T follicular helper cell (primary cell): ENCODE results near the gene GOT1.

Experiments used
- DNase-seq: peaks from one replicate; pipeline ENCODE4 v3.0.0-alpha.2; 2020; ENCODE audit warnings: low read depth
- total RNA-seq, 2 experiments: gene quantifications; one replicate each; lab custom pipeline; 2026; lab: John Stamatoyannopoulos, UW

The GOT1 gene
- total RNA-seq, result 23.5 to 93.7 reads per million in 2 experiments

GRCh38 chr10:99430451-99431189 is at the start of gene GOT1:
Gene GOT1 (minus strand): TSS chr10:99430624. CDS start chr10:99430565, 59 bp downstream.
- peak; percentile 89 for DNase-seq

GRCh38 chr10:99470327-99470726 is 39.9 kb upstream of the GOT1 start:
- DNase-seq, result no peak

- DNase-seq, result no peak
Measured at GRCh38 chr10:99467236-99467999, 37.0 kb upstream of the GOT1 start.

DNA sequence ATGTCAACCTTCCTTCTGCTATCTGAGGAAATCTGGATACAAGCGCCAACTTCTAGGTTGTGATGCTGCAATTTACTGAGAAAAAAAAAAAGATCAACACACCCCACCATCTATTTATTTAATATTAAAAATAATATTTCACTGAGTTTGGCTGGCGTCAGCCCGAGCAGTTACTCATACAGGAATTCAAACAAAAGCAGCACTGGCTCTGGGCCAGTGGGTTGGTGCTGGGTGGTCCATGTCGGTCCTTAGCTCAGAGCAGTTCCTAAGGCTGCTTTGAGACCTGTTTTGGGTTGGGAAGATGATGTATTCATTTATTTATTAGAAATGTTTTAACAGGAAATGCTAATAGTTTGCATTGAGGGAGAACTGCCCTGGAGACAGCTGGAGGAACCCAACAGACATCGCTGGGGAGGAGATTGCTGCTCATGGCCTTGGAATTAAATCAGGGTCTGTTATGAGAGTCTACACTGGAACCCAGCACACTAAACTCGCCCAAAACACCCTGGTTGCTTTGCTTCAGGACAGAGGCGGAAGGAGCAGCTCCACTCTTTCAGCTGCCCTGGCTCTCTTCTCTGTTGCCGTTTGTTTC is 36.3 kb upstream of the GOT1 start:
- no peak for DNase-seq

DNA sequence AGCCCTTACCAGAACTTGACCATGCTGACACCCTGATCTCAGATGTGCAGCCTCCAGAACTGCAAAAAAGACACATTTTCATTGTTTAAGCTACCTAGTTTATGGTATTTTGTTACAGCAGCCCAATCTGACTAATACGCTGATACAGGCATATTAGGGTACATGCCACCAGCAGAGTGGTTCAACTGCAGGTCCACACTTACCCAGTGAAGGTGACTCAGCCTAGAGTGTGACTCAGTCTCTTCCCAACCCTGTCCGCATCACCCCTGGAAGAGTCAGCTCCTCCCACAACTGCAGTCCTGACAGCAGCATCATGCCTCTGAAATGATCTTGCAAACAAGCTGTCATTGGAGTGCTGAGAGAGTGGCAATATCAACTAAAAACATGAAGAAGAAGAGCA is 30.8 kb upstream of the GOT1 start:
- no peak for DNase-seq

GRCh38 chr10:99460070-99460469 is 29.6 kb upstream of the GOT1 start:
- no peak for DNase-seq

DNA sequence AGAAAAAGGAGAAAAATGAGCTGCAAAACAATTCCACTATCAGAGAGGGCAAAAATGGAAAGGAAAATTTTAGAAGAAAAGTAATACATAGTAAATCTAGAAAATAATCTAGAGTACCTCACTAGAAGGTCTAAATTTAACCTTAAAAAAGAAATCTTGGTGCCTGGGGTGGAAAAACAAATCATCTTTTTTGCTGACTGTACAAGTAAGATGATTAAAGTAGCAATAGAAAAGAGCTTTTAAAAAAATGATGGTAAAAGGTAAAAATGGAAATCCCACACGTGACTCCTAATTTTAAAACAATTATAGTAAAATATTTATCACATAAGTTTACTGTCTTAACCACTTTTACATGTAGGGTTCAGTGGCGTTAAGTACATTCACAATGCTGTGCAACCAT is 28.8 kb upstream of the GOT1 start:
- no peak for DNase-seq

GRCh38 chr10:99457813-99458212 is 27.4 kb upstream of the GOT1 start:
- no peak for DNase-seq

GRCh38 chr10:99456931-99457288 is 26.5 kb upstream of the GOT1 start:
- DNase-seq, result no peak

DNA sequence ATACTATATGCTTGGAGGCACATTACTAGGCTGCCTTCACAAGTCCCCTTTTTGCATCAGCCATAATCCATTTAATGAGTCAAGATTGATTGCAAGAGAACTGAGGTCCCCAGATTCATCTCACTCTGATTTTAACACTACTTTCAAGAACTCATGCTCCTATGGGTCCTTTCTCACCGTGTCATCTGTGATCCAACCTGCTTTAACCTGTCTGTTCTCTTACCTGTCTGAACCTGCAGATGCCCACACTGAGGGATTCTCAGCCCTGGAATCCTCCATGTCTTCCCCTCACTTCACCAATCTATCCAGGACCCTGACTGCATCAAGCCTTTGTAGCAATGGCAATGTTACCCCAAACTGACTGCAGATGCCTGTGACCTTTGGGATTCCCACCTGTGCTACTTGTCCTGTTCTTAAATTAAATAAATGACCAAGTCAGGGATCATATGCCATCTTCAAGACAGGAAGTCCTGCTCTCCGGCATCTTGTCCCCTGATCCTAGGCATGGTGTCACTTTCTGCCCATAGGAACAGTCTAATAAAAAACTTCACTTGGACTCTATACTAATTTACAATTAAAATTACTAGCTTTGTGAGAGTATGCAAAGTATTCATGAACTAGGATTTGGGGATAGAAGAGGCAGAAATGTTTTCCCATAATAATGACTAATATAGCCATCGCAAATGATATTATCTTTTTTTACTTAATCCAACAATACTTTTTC is 25.9 kb upstream of the GOT1 start:
- DNase-seq, result no peak

DNA sequence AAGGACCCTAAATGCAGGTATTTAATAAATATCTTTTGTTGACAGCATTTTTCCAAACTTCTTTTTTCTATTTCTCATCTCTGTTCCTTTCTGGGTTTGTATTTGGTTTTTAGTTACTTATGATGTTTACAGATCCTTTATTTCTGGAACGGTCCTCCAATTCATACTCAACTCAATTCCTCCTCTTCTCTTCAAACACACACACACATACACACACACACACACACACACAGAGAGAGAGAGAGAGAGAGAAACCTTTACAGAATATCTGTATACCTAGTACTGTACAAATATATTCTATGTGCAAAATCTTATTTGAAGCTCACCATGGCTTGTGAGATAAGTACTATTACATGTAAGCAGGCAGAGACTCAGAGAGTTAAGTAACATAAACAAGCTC is 21.6 kb upstream of the GOT1 start:
- DNase-seq, result no peak

DNA sequence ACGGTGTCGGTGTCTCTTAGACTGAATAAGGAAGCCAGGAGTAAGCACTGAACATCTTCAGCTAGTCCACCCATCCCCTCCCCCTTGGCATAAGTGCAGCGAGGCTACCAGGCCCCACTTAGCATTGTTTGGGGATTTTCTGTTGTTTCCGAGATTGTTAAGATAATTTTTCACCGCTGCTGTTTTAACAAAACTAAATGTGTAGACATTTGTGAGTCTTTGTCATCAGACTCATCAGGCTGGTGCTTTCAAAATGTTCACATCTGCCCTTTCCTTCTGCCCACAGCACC is 21.0 kb upstream of the GOT1 start:
- no peak for DNase-seq

- no peak for DNase-seq
Measured at GRCh38 chr10:99450624-99451498, 20.4 kb upstream of the GOT1 start.

DNA sequence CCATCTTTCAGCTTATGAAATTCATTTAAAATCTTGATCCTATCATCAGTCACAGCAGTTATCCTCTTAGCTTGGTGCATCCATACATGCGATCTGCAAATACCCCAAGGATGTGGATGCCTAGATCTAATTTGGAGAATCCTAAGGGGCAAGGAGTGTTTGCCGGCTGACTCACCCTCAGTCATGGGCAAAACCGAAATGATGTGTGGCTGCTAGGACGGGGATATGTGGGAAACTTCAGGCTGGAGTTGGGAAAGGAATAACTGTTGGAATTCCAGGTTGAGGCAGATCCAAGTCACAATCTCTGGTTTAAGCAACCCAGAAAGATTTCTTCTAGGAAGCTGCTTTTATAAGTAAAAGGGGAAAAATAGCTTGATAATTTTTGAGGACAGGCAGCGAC is 19.7 kb upstream of the GOT1 start:
- no peak for DNase-seq

- DNase-seq, result no peak
Measured at GRCh38 chr10:99449023-99449422, 18.6 kb upstream of the GOT1 start.

GRCh38 chr10:99444383-99445045 is 14.1 kb upstream of the GOT1 start:
- no peak for DNase-seq

DNA sequence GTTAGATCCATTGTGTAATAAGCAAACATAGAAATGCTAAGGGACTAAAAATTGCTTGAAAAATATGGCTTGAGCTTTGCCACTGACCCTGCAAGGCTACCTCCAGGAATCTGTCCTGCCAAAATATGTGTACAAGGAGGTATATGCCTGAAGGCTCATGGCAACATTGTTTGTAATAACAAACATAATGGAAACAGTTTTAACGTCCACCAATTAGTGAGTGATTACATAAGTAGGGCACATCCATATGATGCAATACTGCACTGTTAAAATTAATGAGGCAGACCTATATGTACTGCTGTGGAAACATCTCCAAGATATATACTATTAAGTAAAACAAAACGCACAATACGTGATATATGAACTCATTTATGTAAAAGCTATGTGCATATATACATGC is 13.1 kb upstream of the GOT1 start:
- no peak for DNase-seq

- DNase-seq, result no peak
Measured at GRCh38 chr10:99442394-99442793, 12.0 kb upstream of the GOT1 start.

- DNase-seq, result no peak
Measured at GRCh38 chr10:99438890-99439289, 8.5 kb upstream of the GOT1 start.

- DNase-seq, result no peak
Measured at GRCh38 chr10:99435986-99436638, 5.7 kb upstream of the GOT1 start.
